IPS-11a (cell line): ENCODE results near the gene SIDT1.

ENCODE experiments used
- H3K4me3 ChIP-seq: one replicate; pipeline ENCODE4 v1.5.1; 2013; ENCODE audit warnings: low read depth, low read length, control low read depth

SIDT1 gene

DNA sequence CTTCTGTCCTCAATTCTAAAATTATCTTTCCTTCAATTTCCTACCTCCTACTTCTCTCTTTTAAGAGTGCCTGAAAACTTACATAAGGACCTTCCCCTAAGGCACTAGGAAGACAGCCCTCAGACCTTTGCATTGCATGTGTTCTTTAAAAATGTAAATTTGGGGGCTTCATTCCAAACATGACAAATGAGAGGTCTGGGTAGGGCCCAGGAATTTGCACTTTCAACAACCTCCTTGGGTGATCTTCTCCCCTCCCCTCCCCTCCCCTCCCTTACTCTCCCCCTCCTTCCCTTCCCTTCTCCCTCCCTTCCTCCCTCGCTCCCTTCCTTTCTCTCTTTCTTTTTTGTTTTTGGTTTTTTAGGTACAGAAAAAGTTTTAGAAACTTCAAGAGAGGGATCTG is 145.4 kb downstream of the SIDT1 start:
- no peak overlapping the region for H3K4me3 ChIP-seq

DNA sequence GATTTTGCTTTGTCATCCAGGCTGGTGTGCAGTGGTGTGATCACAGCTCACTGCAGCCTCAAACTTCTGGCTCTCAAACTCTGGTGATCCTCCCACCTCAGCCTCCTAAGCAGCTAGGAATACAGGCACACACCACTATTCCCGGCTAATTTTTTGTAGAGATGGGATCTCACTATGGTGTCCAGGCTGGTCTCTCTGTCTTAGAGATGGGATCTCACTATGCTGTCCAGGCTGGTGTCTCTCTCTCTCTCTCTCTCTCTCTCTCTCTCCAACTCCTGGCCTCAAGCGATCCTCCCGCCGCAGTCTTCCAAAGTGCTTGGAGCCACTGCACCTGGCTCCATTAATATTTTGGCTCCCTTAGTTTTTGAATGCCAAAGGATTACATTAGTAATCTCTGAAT is 146.4 kb downstream of the SIDT1 start:
- H3K4me3 ChIP-seq, result no peak overlapping the region
